ENCODE data around the gene DNMT3B.
A peak's percentile ranks its signal among the peaks of the same experiment; 100 is the strongest.
"Not testable (repeated sequence)": the region's sequence is repeated elsewhere in the genome, so short reads cannot be mapped to it uniquely, and the experiment has no call there.

The DNMT3B gene

GRCh38 chr20:32792316-32792715, 30.1 kb downstream of the DNMT3B start:
- peak; percentile 50 for DNase-seq

DNA sequence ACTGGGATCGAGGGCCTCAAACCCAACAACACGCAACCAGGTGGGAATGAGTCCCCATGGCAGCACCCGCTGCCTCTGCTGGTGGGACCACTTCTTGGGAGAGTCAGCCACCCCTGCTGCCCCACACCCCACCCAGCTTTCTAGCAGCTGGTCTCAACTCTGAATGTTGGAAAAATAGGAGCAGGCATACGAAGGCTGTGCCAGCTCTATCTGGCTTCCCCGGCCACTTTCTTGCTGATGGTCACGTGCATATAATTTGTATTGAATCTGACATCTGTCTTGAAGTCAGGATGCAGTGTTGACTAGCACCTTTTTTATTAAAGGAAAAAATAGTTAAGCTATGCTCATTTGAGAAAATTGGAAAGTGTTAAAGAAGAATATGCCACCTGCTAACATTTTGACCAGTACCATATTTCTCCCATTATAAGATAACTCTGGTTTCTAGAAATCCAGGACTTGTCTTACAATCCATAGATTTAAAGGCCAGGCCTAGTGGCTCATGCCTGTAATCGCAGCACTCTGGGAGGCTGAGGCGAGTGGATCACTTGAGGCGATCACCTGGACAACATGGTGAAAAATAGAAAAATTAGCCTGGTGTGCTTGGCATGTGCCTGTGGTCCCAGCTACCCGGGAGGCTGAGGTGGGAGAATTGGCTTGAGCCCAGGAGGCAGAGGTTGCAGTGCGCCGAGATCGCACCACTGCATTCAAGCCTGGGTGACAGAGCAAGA, 30.7 kb downstream of the DNMT3B start:
- no peak for DNase-seq

DNA sequence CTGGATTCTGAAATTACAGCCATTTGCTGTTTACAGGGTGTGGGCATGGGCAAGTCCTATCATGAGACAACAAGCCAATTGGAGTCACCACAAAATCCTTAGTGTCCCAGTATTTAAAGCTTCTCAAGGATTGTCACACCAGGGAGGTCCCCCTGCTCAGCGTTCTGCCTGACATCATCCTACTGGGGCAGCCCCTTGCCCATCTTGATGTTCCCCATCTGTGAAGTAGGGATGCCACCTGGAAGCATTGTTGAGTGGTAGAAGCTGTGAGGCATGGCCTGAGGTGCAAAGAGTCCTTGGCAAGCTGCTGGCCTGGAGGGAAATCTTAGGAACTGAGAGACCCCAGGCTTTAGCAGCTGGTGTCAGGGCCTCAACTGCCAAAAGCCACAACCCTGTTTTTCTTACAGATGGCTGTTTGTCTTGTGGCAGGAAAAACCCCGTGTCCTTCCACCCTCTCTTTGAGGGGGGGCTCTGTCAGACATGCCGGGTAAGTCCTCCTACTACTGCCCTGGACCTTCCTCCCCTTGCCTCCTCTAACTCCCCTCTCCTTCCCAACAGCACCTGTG, 34.3 kb downstream of the DNMT3B start:
- DNase-seq, result no peak

GRCh38 chr20:32796981-32797451, 34.8 kb downstream of the DNMT3B start:
- DNase-seq, result no peak

DNA sequence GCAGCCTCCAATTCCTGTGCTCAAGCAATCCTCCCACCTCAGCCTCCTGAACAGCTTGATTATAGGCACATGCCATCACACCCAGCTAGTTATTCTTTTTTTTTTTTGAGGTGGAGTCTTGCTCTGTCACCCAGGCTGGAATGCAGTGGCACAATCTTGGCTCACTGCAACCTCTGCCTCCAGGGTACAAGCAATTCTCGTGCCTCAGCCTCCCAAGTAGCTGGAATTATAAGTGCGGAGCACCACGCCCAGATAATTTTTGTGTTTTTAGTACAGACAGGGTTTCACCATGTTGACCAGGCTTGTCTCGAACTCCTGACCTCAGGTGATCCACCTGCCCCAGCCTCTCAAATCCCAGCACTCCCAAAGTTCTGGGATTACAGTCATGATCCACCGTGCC, 35.4 kb downstream of the DNMT3B start:
- not testable (repeated sequence) for DNase-seq

- no peak for DNase-seq
Observed at GRCh38 chr20:32798046-32798981, 36.1 kb downstream of the DNMT3B start.

- no peak for DNase-seq
Observed at GRCh38 chr20:32803092-32803491, 40.9 kb downstream of the DNMT3B start.

- no peak for DNase-seq
Observed at GRCh38 chr20:32804022-32804715, 42.0 kb downstream of the DNMT3B start.

- DNase-seq, result no peak
Observed at GRCh38 chr20:32804817-32805216, 42.6 kb downstream of the DNMT3B start.

DNA sequence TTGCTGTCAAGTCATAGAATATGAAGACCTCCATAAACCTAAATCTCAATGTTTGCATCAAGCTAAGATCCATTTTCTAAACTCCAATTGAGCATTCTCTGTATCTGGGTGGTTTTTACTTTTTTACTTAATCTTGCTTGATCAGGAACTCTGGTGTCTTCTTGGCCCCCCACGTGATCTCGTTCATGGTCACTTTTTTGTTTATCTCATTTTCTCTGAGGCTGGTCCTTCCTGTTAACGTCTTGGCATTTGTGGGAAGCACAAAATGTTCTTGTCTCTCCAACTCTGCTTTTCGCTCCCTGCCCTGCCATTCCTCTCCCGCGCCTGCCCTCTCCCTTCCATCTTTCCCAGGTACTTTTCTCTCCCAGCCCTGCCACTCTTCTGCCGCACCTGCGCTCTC, 43.5 kb downstream of the DNMT3B start:
- no peak for DNase-seq

GRCh38 chr20:32806356-32806755, 44.2 kb downstream of the DNMT3B start:
- DNase-seq, result no peak

DNA sequence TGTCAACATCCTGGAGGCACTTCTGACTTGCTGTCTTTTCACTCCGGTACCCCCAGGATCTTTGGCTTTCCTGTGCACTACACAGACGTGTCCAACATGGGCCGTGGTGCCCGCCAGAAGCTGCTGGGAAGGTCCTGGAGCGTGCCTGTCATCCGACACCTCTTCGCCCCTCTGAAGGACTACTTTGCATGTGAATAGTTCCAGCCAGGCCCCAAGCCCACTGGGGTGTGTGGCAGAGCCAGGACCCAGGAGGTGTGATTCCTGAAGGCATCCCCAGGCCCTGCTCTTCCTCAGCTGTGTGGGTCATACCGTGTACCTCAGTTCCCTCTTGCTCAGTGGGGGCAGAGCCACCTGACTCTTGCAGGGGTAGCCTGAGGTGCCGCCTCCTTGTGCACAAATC, 45.5 kb downstream of the DNMT3B start:
- DNase-seq, result no peak

- DNase-seq, result no peak
Observed at GRCh38 chr20:32808438-32808837, 46.3 kb downstream of the DNMT3B start.

GRCh38 chr20:32809907-32810306, 47.7 kb downstream of the DNMT3B start:
- DNase-seq, result no peak

GRCh38 chr20:32810941-32811340, 48.8 kb downstream of the DNMT3B start:
- no peak for DNase-seq

DNA sequence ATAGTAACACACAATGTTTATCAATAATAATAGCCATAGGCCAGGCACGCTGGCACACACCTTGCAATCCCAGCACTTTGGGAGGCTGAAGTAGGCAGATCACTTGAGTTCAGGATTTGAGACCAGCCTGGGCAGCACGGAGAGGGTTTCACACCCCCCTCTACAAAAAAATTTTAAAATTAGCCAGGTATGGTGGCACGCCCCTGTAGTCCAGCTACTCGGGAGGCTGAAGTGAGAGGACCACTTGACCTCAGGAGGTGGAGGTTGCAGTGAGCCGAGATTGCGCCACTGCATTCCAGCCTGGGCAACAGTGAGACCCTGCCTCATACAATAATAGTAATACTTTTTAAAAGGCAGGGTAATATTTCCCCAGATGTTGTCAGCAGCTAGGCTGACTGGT, 49.7 kb downstream of the DNMT3B start:
- DNase-seq, result no peak

GRCh38 chr20:32819992-32820697, 58.0 kb downstream of the DNMT3B start:
- DNase-seq, result peak; percentile 88

DNA sequence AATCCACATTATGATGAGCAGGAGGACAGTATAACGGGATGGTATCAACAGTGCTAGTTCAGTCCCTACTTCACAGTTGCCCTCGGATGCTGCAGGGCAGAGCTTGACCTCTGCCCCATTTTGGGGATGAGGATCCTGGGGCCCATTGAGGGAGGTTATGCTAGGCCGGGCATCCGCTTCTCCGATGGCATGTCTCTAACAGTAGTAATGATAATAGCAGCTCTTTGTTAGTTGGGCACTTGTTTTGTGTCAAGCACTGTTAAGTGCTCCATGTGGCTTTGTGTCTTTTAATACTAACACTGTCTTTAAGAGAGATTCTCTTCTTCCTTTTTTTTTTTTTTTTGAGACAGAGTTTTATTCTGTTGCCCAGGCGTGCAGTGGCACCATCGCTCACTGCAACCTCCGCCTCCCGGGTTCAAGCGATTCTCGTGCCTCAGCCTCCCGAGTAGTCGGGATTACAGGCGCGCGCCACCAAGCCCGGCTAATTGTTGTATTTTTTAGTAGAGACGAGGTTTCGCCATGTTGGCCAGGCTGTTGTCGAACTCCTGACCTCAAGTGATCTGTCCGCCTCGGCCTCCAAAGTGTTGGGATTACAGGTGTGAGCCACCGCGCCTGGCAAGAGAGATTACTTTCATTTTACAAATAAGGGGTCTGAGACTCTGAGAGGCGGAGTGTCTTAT, 58.7 kb downstream of the DNMT3B start:
- no peak for DNase-seq

- no peak for DNase-seq
Observed at GRCh38 chr20:32822225-32822624, 60.0 kb downstream of the DNMT3B start.

DNA sequence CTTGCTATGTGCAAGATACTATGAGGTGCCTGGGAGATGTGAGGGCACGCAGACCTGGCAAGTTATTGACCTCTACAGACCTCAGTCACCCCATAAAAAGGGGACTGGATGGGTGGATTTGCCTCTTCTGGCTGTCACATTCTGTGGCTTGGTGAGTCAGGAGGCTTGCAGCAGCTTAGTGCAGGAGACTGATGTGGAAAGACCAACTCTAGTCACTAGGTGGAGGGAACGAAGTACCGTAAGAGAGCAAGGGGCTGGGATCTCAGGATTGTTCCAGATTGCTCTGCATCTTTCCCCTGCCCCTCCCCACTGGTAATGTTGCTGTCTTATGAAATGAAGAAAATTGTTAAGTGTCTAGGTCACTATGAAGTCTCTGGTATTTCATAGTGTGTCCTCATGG, 60.9 kb downstream of the DNMT3B start:
- peak; percentile 23 for DNase-seq

DNA sequence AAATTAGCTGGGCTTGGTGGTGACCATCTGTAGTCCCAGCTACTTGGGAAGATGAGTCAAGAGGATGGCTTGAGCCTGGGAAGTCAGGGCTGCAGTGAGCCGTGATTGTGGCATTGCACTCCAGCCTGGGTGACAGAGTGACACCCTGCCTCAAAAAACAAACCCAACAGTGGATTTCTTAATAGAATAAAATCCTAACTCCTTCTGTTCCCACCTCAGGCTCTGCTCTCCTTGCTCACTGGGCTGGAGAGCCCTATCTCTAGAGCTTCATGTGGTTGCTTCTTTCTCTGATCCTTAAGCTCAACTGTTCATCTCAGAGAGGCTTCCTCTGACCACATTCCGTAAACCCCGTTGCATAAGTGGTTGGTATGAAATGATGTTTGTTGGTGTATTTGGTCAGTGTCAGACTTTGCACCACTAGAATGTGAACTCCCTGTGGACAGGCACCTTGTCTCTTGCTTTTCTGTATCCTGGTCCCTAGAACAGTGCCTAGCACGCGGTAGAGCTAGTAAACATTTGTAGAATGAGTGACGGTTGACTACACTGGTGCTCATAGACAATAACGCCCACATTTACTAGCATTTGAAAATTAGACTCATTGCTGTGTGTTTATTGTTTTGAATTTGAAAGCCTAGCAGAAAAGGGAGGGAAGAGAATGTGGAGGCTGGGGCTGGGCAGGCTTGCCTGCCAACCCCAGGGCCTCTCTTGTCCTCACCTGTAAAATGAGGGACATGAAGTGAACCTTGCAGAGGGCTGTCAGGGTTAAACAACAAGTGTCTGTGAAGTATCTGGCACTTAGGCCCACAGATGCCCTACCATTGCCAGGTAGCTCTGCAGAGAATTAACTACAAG, 61.8 kb downstream of the DNMT3B start:
- DNase-seq, result no peak

All from CD4-positive, alpha-beta T cell treated with Interleukin-17A for 4 hours (primary cell).